ENCODE data around the gene REEP5. TPM values are rescaled to one million over a fixed set of nuclear protein-coding genes. Genes with fewer than 3 reads are reported as not detected.
A peak's percentile ranks its signal among the peaks of the same experiment; 100 is the strongest.

REEP5 gene
- total RNA-seq, 4 donors from 2014 or later = 67.2 to 116 (median 89.9) TPM

GRCh38 chr5:112854651-112855050, 67.4 kb downstream of the REEP5 start:
- no peak for TF ChIP-seq CTCF (IDR thresholded peaks at IDR 0.05 in 4 of 5, conservative IDR thresholded peaks at IDR 0.05 in 1 of 5)
- TF ChIP-seq POLR2A (IDR thresholded peaks at IDR 0.05) = no peak
- no peak for DNase-seq
- no peak for ATAC-seq
- H3K27ac ChIP-seq = no peak overlapping the region
- no peaks in the 10 kb centered on the region for H3K4me1 ChIP-seq
- intact Hi-C loops (cut with DNase I; ENCODE audit: low total_unique reads) (no loop called here), in situ Hi-C loops (cut with MboI; ENCODE audit: low sequenced_read_pairs in 4 of 4) (loop anchor here in 1 of 4 donors (10.0 kb wide), 1 partner anchor 60 kb away; no protein-coding TSS in a partner anchor)
- H3K27me3 ChIP-seq = no peaks in the 10 kb centered on the region
- no peaks in the 10 kb centered on the region for H3K9me3 ChIP-seq
- H3K36me3 ChIP-seq = no peaks in the 10 kb centered on the region
- H3K4me3 ChIP-seq = no peak overlapping the region

GRCh38 chr5:112849912-112850311, 72.1 kb downstream of the REEP5 start:
- no peaks in the 10 kb centered on the region for H3K9me3 ChIP-seq
- intact Hi-C loops (cut with DNase I; ENCODE audit: low total_unique reads) (loop anchor here (5.0 kb wide), 1 partner anchor 72 kb away; the partner anchor contains the start of gene REEP5), in situ Hi-C loops (cut with MboI; ENCODE audit: low sequenced_read_pairs in 4 of 4) (loop anchor here in 1 of 4 donors (10.0 kb wide), 1 partner anchor 65 kb away; no protein-coding TSS in a partner anchor)
- H3K36me3 ChIP-seq = no peaks in the 10 kb centered on the region
- ATAC-seq = no peak
- H3K27ac ChIP-seq = no peak overlapping the region
- DNase-seq = no peak
- no peaks in the 10 kb centered on the region for H3K27me3 ChIP-seq
- no peaks in the 10 kb centered on the region for H3K4me1 ChIP-seq
- no peak overlapping the region for H3K4me3 ChIP-seq
- no peak for TF ChIP-seq CTCF (IDR thresholded peaks at IDR 0.05 in 4 of 5, conservative IDR thresholded peaks at IDR 0.05 in 1 of 5)
- TF ChIP-seq POLR2A (IDR thresholded peaks at IDR 0.05) = no peak

- ATAC-seq (peak; percentile 96 to 99), DNase-seq (no peak)
- intact Hi-C loops (cut with DNase I; ENCODE audit: low total_unique reads) (loop anchor here (5.0 kb wide), 1 partner anchor 74 kb away; the partner anchor contains the start of gene REEP5), in situ Hi-C loops (cut with MboI; ENCODE audit: low sequenced_read_pairs in 4 of 4) (no loop called here)
- no peaks in the 10 kb centered on the region for H3K4me1 ChIP-seq
- TF ChIP-seq CTCF (IDR thresholded peaks at IDR 0.05 in 4 of 5, conservative IDR thresholded peaks at IDR 0.05 in 1 of 5) = peak; percentile 41 to 66 (median 52)
- TF ChIP-seq POLR2A (IDR thresholded peaks at IDR 0.05) = no peak
- peak overlapping the region; percentile 19 to 53 (median 42) for H3K27ac ChIP-seq
- H3K4me3 ChIP-seq = peak overlapping the region; percentile 4 to 32 (median 28)
- no peaks in the 10 kb centered on the region for H3K27me3 ChIP-seq
- no peaks in the 10 kb centered on the region for H3K36me3 ChIP-seq
- no peaks in the 10 kb centered on the region for H3K9me3 ChIP-seq
These were observed 73.8 kb downstream of the REEP5 start for GRCh38 chr5:112848116-112848811.

- TF ChIP-seq CTCF (IDR thresholded peaks at IDR 0.05 in 4 of 5, conservative IDR thresholded peaks at IDR 0.05 in 1 of 5) = no peak
These were observed 74.7 kb downstream of the REEP5 start for GRCh38 chr5:112847306-112847705.

More at GRCh38 chr5:112847306-112847705, 74.7 kb downstream of the REEP5 start:
- ATAC-seq = no peak
- Histone ChIP-seq H3K9me3 (no peaks in the 10 kb centered on the region), H3K4me1 (no peaks in the 10 kb centered on the region), H3K27ac (no peak overlapping the region), H3K4me3 (no peak overlapping the region), H3K27me3 (no peaks in the 10 kb centered on the region), H3K36me3 (no peaks in the 10 kb centered on the region)
- no peak for DNase-seq
- in situ Hi-C loops (cut with MboI; ENCODE audit: low sequenced_read_pairs in 4 of 4) = no loop called here
- intact Hi-C loops (cut with DNase I; ENCODE audit: low total_unique reads) = loop anchor here (5.0 kb wide), 1 partner anchor 75 kb away; the partner anchor contains the start of gene REEP5
